Mesenchymal stem cell (in vitro differentiated cells and primary cell): ENCODE measurements around the gene ZNF519. TPM values are rescaled to one million over a fixed set of nuclear protein-coding genes. Genes with fewer than 3 reads are reported as not detected.
A peak's percentile ranks its signal among the peaks of the same experiment; 100 is the strongest.
"Not testable (repeated sequence)": the region's sequence is repeated elsewhere in the genome, so short reads cannot be mapped to it uniquely, and the experiment has no call there.

Source experiments
- DNase-seq: peaks from one replicate; pipeline ENCODE4 v3.0.0-alpha.2; 2013
- H2AFZ ChIP-seq: one replicate; pipeline ENCODE4 v1.6.1; 2013; ENCODE audit warnings: low read depth, mild to moderate bottlenecking, control low read depth, inconsistent platforms, low read length, moderate library complexity
- H2AK5ac ChIP-seq: 2 replicates; pipeline ENCODE4 v1.6.1; 2013; ENCODE audit warnings: low read length, moderate library complexity, mild to moderate bottlenecking, inconsistent platforms; ENCODE audit not compliant: severe bottlenecking
- H2BK120ac ChIP-seq: one replicate; pipeline ENCODE4 v1.6.1; 2013; ENCODE audit warnings: low read depth, mild to moderate bottlenecking, inconsistent platforms, low read length, moderate library complexity
- H2BK12ac ChIP-seq, 2 experiments: one replicate each; pipeline ENCODE4 v1.6.1; 2013; ENCODE audit warnings: inconsistent platforms in 2 of 2, low read length in 2 of 2, mild to moderate bottlenecking in 2 of 2, moderate library complexity in 2 of 2, control low read depth in 1 of 2
- H2BK15ac ChIP-seq: one replicate; pipeline ENCODE4 v1.6.1; 2013; ENCODE audit warnings: mild to moderate bottlenecking, low read depth, inconsistent platforms; ENCODE audit not compliant: poor library complexity, severe bottlenecking
- H2BK5ac ChIP-seq: 2 replicates; pipeline ENCODE4 v1.6.1; 2013; ENCODE audit warnings: low read depth, mild to moderate bottlenecking, low read length, control low read depth, inconsistent platforms; ENCODE audit not compliant: poor library complexity, severe bottlenecking
- H3K14ac ChIP-seq, 2 experiments: one replicate each; pipeline ENCODE4 v1.6.1; 2013; ENCODE audit warnings: inconsistent platforms in 2 of 2, low read length in 2 of 2, control low read depth in 1 of 2, mild to moderate bottlenecking in 1 of 2, moderate library complexity in 1 of 2
- H3K18ac ChIP-seq, 2 experiments: one replicate each; pipeline ENCODE4 v1.6.1; 2013; ENCODE audit warnings: inconsistent platforms in 2 of 2, low read length in 2 of 2, control low read depth in 1 of 2, low read depth in 1 of 2, mild to moderate bottlenecking in 1 of 2
- H3K23ac ChIP-seq, 2 experiments: one replicate each; pipeline ENCODE4 v1.6.1; 2013; ENCODE audit warnings: inconsistent platforms in 2 of 2, low read length in 2 of 2, mild to moderate bottlenecking in 2 of 2, moderate library complexity in 2 of 2, control low read depth in 1 of 2
- H3K27ac ChIP-seq: 2 replicates; pipeline ENCODE4 v1.5.1; 2013; ENCODE audit warnings: mild to moderate bottlenecking, moderate library complexity, low read length, control low read depth, inconsistent platforms; ENCODE audit not compliant: poor library complexity, severe bottlenecking
- H3K27me3 ChIP-seq, 2 experiments: 2 replicates each; pipeline versions ENCODE4 v1.6.1 to v1.7.0; 2013; ENCODE audit warnings: low read length in 2 of 2, mild to moderate bottlenecking in 2 of 2, moderate library complexity in 2 of 2, control low read depth in 1 of 2, inconsistent platforms in 1 of 2; ENCODE audit not compliant: control insufficient read depth in 1 of 2, insufficient read depth in 1 of 2
- H3K36me3 ChIP-seq, 2 experiments: 2 replicates each; pipeline versions ENCODE4 v1.6.1 to v1.7.0; 2013; ENCODE audit warnings: low read length in 2 of 2, control low read depth in 1 of 2, inconsistent platforms in 1 of 2, low read depth in 1 of 2, mild to moderate bottlenecking in 1 of 2; ENCODE audit not compliant: insufficient read depth in 2 of 2, control insufficient read depth in 1 of 2
- H3K4ac ChIP-seq, 2 experiments: one replicate each; pipeline ENCODE4 v1.6.1; 2013; ENCODE audit warnings: inconsistent platforms in 2 of 2, low read length in 2 of 2, mild to moderate bottlenecking in 2 of 2, moderate library complexity in 2 of 2, control low read depth in 1 of 2, low read depth in 1 of 2
- H3K4me1 ChIP-seq: 2 replicates; pipeline ENCODE4 v1.6.1; 2013; ENCODE audit warnings: low read depth, low read length, control low read depth; ENCODE audit not compliant: control insufficient read depth, insufficient read depth
- H3K4me2 ChIP-seq: 2 replicates; pipeline ENCODE4 v1.6.1; 2013; ENCODE audit warnings: low read length, mild to moderate bottlenecking, inconsistent platforms; ENCODE audit not compliant: poor library complexity, severe bottlenecking
- H3K4me3 ChIP-seq, 2 experiments: 2 replicates each; pipeline versions ENCODE4 v1.5.1 to v1.7.0; 2013; ENCODE audit warnings: low read length in 2 of 2, mild to moderate bottlenecking in 2 of 2, control low read depth in 1 of 2, low read depth in 1 of 2; ENCODE audit not compliant: insufficient read depth in 1 of 2
- H3K79me1 ChIP-seq: replicated peaks from 2 replicates; pipeline ENCODE4 v1.6.1; 2013; ENCODE audit warnings: mild to moderate bottlenecking, control low read depth, low read length, inconsistent platforms; ENCODE audit not compliant: poor library complexity, severe bottlenecking
- H3K9ac ChIP-seq: 2 replicates; pipeline ENCODE4 v1.7.0; 2013; ENCODE audit warnings: mild to moderate bottlenecking, low read length, moderate library complexity
- H3K9me3 ChIP-seq: 2 replicates; pipeline ENCODE4 v1.7.0; 2013; ENCODE audit warnings: mild to moderate bottlenecking, low read length; ENCODE audit not compliant: control insufficient read depth
- H4K8ac ChIP-seq: one replicate; pipeline ENCODE4 v1.6.1; 2013; ENCODE audit warnings: inconsistent platforms, mild to moderate bottlenecking, low read length, moderate library complexity
- H4K91ac ChIP-seq: one replicate; pipeline ENCODE4 v1.6.1; 2013; ENCODE audit warnings: mild to moderate bottlenecking, low read length, inconsistent platforms
- WGBS: methylation state at CpG from one replicate; pipeline ENCODE4 v1.1.7; 2013; ENCODE audit warnings: mixed read lengths; 5-methylcytosine and 5-hydroxymethylcytosine counted together
- polyA plus RNA-seq, 2 experiments: library from polyadenylated mRNA; stranded (reverse); fragments of 200-250 nt; gene quantifications; one replicate each; pipeline ENCODE4 v1.2.3, GENCODE V29; 2013

The ZNF519 gene
- 1.4 TPM for polyA plus RNA-seq (2013, experiment 1 of 2)
- polyA plus RNA-seq (2013, experiment 2 of 2): 1.3 TPM

DNA sequence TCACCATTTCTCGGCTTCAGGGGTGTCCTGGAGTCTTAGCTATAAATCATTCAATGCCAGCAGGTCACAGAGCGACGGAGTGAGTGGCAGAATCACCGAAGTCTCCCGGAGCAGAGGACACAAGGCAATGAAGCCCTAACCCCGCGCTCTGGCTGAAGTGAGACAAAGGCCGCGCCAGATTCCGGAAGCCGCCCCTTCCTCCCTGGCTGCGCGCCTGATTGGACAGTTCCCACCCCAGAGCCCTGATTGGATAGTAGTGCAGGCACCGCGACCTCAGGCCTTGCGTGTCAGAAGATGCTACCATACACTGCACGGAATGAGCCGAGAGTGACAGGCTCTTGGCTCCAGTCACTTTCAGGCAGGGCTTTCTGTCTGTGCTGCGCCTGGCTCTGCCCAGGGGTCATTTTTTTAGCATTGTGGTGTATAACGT, at the start of gene ZNF519:
Gene ZNF519 (minus strand): TSS at position 165 of the 430 bp plus-strand sequence. CDS start 158 bp downstream, at position 7.
- not testable (repeated sequence) for H3K27me3 ChIP-seq, H3K14ac ChIP-seq, H2AK5ac ChIP-seq, H2BK120ac ChIP-seq, H3K79me1 ChIP-seq, H2BK5ac ChIP-seq, H3K36me3 ChIP-seq, H3K27ac ChIP-seq, H3K18ac ChIP-seq, H3K4ac ChIP-seq, H3K23ac ChIP-seq, H2BK15ac ChIP-seq, H2BK12ac ChIP-seq, H4K91ac ChIP-seq, H3K4me1 ChIP-seq, H3K9me3 ChIP-seq
- Histone ChIP-seq H3K9ac (peak within 1 kb of the TSS; percentile 82), H3K4me2 (peak within 1 kb of the TSS; percentile 77), H4K8ac (peak within 1 kb of the TSS; percentile 64), H3K4me3 (peak within 1 kb of the TSS; percentile 66 to 85), H2AFZ (peak within 1 kb of the TSS; percentile 7)
- DNase-seq: peak; percentile 97
- 0% methylated on average over 18 of the region's 20 CpGs for WGBS

DNA sequence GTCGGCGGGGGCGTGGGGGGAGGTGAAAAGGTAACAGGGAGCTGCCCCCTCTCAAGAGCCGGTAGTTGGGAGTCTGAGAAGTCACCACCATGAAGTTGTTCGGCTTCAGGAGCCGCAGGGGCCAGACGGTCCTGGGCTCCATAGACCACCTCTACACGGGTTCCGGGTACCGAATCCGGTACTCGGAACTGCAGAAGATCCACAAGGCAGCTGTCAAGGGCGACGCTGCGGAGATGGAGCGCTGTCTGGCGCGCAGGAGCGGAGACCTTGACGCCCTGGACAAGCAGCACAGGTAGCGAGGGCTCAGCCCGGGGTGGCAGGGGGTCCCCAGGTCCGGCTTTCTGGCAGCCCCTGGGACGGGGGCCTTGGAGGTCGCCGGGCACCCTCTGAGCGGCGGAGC, 47.1 kb upstream of the ZNF519 start:
- whole genome bisulfite sequencing: 93% methylated on average over 13 of the region's 28 CpGs

DNA sequence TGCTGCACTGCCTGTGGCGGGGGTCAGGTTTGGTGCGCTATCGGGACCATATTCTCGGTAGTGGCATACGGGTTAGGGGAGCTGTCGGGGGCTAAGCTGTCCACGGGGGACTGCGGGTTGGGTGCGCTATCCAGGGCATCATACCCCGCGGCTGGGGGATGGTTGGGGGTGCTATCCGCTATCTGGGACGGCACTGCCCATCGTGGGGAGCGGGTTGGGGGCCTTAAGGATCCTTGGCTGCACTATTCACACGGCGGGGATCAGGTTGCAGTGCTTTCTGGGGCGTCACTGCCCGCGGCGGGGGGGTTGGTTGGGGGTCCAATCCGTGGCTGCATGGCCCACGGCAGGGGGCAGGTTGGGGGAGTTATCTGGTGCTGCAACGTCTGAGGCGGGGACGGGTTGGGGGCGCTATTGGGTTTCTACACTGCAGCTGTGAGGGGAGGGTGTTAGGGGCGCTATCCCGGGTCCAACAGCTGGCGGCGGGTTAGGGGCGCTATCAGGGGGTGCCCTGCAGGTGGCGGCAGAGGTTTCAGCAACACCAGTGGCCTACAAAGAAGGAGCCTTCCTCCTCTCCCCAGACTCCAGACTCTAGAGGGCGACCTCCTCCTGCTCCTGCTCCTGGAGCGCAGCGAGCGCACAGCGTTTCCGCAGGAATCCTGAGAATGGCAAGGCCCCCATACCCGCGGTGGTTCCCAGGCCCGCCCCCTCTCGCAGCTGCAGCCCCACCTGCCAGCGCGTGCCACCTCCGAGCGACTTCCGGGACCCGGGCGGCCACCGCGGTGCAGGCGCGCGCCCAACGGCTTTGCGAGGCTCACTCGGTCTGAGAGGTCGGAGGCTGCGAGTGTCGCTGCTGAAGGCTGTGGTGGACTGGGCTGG, 46.3 kb upstream of the ZNF519 start:
- not testable (repeated sequence) for H4K8ac ChIP-seq, H2BK15ac ChIP-seq, H3K36me3 ChIP-seq, H2AK5ac ChIP-seq, H3K79me1 ChIP-seq, H3K23ac ChIP-seq, H3K9me3 ChIP-seq, H3K18ac ChIP-seq, H2BK5ac ChIP-seq, DNase-seq, H3K4ac ChIP-seq, H3K4me1 ChIP-seq, H2BK120ac ChIP-seq, H4K91ac ChIP-seq, H2AFZ ChIP-seq, H3K27me3 ChIP-seq, H3K4me2 ChIP-seq, H3K14ac ChIP-seq, H2BK12ac ChIP-seq, H3K27ac ChIP-seq
- WGBS: 94% methylated on average over 39 of the region's 61 CpGs
- Histone ChIP-seq H3K9ac (peak overlapping the region; percentile 32), H3K4me3 (peak overlapping the region in 1 of 2 experiments; percentile 68)

More for the DNA sequence above, 47.1 kb upstream of the ZNF519 start:
- no peak overlapping the region for H3K4ac ChIP-seq
- peak overlapping the region in 1 of 2 experiments; percentile 68 for H3K4me3 ChIP-seq
- H2BK12ac ChIP-seq: no peak overlapping the region
- H3K23ac ChIP-seq: no peak overlapping the region
- H2AK5ac ChIP-seq: no peak overlapping the region
- H3K9me3 ChIP-seq: no peaks in the 10 kb centered on the region
- H2AFZ ChIP-seq: no peak overlapping the region
- H3K4me1 ChIP-seq: no peaks in the 10 kb centered on the region
- H3K36me3 ChIP-seq: no peaks in the 10 kb centered on the region
- H3K27ac ChIP-seq: no peak overlapping the region
- DNase-seq: no peak
- H3K79me1 ChIP-seq: no peaks in the 10 kb centered on the region
- H3K4me2 ChIP-seq: no peak overlapping the region
- H2BK15ac ChIP-seq: no peak overlapping the region
- no peak overlapping the region for H3K14ac ChIP-seq
- H4K91ac ChIP-seq: no peak overlapping the region
- H3K9ac ChIP-seq: peak overlapping the region; percentile 32
- no peaks in the 10 kb centered on the region for H3K27me3 ChIP-seq
- H2BK5ac ChIP-seq: no peak overlapping the region
- H2BK120ac ChIP-seq: no peak overlapping the region
- H3K18ac ChIP-seq: no peak overlapping the region
- H4K8ac ChIP-seq: no peak overlapping the region

DNA sequence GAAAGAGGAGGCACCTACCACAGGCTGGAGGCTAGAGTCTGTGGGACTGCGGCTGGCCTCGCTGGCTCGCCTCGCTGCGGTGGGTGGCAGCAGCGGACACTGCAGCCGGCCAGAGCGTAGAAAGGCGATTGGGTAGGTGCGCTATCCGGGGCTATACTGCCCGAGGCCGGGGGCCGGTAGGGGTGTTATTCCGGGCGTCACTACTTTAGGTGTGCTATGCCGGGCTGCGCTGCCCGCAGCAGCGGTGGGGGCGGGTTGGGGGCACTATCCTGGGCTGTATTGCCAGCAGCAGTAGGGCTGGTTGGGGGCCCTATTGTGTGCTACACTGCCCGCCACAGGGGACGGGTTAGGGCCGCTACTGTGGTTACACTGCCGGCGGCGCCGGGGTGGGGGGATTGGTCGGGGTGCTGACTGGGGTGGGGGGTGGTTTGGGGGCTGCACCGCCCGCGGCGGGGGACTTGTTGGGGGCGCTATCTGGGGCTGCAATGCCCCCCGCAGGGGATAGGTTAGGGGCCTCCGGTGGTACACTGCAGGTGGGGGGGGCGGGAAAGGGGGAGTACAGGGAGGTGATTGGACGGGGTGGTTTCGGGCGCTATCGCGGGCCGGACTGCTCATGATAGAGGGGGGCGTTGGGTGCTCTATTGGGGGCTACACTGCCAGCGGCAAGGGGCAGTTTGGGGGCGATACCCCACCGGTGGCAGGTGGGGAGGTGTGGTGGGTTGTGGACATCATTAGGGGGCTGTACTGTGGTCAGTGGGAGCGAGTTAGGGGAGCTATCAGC, 45.5 kb upstream of the ZNF519 start:
- H3K23ac ChIP-seq, H2BK12ac ChIP-seq, H2BK5ac ChIP-seq, H3K27ac ChIP-seq, H3K9ac ChIP-seq, H2AFZ ChIP-seq, H3K4me2 ChIP-seq, H4K8ac ChIP-seq, H3K4me3 ChIP-seq, H2AK5ac ChIP-seq, H3K14ac ChIP-seq, H3K4me1 ChIP-seq, H3K18ac ChIP-seq, H3K79me1 ChIP-seq, H3K4ac ChIP-seq, H2BK15ac ChIP-seq, H3K36me3 ChIP-seq, DNase-seq, H3K9me3 ChIP-seq, H3K27me3 ChIP-seq, H4K91ac ChIP-seq, H2BK120ac ChIP-seq: not testable (repeated sequence)
- WGBS: 98% methylated on average over 38 of the region's 48 CpGs
